OCI-LY7 (cell line): ENCODE results near the gene SERTAD3. TPM values are rescaled to one million over a fixed set of nuclear protein-coding genes. Genes with fewer than 3 reads are reported as not detected.

Experiments used
- BruUV-seq: library from RNA; stranded (reverse); fragments of 400-500 nt; replicated peaks from 2 replicates; lab custom pipeline; 2021; lab: Mats Ljungman, UMichigan
- CTCF ChIA-PET: fragments of 300-600 bp; sonication (Branson Sonifier 250); formaldehyde crosslinking; loops from one replicate; lab custom pipeline; 2022; ENCODE audit warnings: antibody characterized with exemption; ENCODE audit not compliant: unreplicated experiment; lab: Charles Lee
- POLR2A ChIA-PET: fragments of 300-600 bp; sonication (Branson Sonifier 250); formaldehyde crosslinking; loops from one replicate; lab custom pipeline; 2022; ENCODE audit warnings: antibody characterized with exemption; lab: Charles Lee
- DNase-seq: peaks from one replicate; pipeline ENCODE4 v3.0.0-alpha.2; 2015; ENCODE audit warnings: low spot score
- H2AFZ ChIP-seq: fragments of 200-600 bp; sonication (generic), shearing (Covaris generic); 2 replicates; pipeline ENCODE4 v1.6.1; 2014; ENCODE audit warnings: mild to moderate bottlenecking, antibody characterized with exemption, low read length, moderate library complexity
- H3K27ac ChIP-seq: fragments of 200-600 bp; sonication (generic); 2 replicates; pipeline ENCODE4 v1.5.1; 2014; ENCODE audit warnings: mixed run types, low read depth, mild to moderate bottlenecking, moderate library complexity, low read length, inconsistent platforms; ENCODE audit not compliant: poor library complexity, severe bottlenecking
- H3K36me3 ChIP-seq: fragments of 200-600 bp; sonication (generic); 2 replicates; pipeline ENCODE4 v1.6.1; 2014; ENCODE audit warnings: mild to moderate bottlenecking, antibody characterized with exemption, low read length, moderate library complexity, mixed read lengths; ENCODE audit not compliant: insufficient read depth
- H3K4me1 ChIP-seq: fragments of 200-600 bp; sonication (generic); 2 replicates; pipeline ENCODE4 v1.5.1; 2014; ENCODE audit warnings: mild to moderate bottlenecking, low read length; ENCODE audit not compliant: insufficient read depth, poor library complexity, severe bottlenecking
- H3K4me2 ChIP-seq: fragments of 200-600 bp; sonication (generic); 2 replicates; pipeline ENCODE4 v1.6.1; 2014; ENCODE audit warnings: mild to moderate bottlenecking, low read length
- H3K4me3 ChIP-seq: fragments of 200-600 bp; sonication (generic); 2 replicates; pipeline ENCODE4 v1.5.1; 2014; ENCODE audit warnings: mild to moderate bottlenecking, low read depth, low read length; ENCODE audit not compliant: poor library complexity, severe bottlenecking
- H3K79me2 ChIP-seq: fragments of 200-600 bp; sonication (generic); 2 replicates; pipeline ENCODE4 v1.6.1; 2016; ENCODE audit warnings: low read depth, mild to moderate bottlenecking, low read length, moderate library complexity, mixed read lengths; ENCODE audit not compliant: insufficient read depth
- H3K9me2 ChIP-seq: fragments of 200-600 bp; sonication (generic); 2 replicates; pipeline ENCODE4 v1.6.1; 2016; ENCODE audit warnings: mild to moderate bottlenecking, low read length, mixed read lengths; ENCODE audit not compliant: insufficient read depth
- H3K9me3 ChIP-seq: fragments of 200-600 bp; sonication (generic); 2 replicates; pipeline ENCODE4 v1.6.1; 2014; ENCODE audit warnings: mild to moderate bottlenecking, mixed run types, low read length, mixed read lengths
- H4K20me1 ChIP-seq: fragments of 200-600 bp; sonication (generic); 2 replicates; pipeline ENCODE4 v1.6.1; 2014; ENCODE audit warnings: mild to moderate bottlenecking, antibody characterized with exemption, low read length, moderate library complexity, mixed read lengths; ENCODE audit not compliant: insufficient read depth
- CTCF ChIP-seq: fragments of 200-600 bp; sonication (generic); conservative IDR thresholded peaks from 2 replicates; pipeline ENCODE4 v1.5.1; 2014; ENCODE audit warnings: mild to moderate bottlenecking, antibody characterized with exemption, low read length, moderate library complexity, mixed read lengths
- EZH2phosphoT487 ChIP-seq: fragments of 200-600 bp; sonication (generic); IDR thresholded peaks from 2 replicates; pipeline ENCODE4 v1.6.1; 2018; ENCODE audit warnings: low read depth, borderline replicate concordance, mild to moderate bottlenecking, mixed run types, antibody characterized with exemption, low read length, moderate library complexity, mixed read lengths
- intact Hi-C: fragments of 100-400 bp; cut with micrococcal nuclease; formaldehyde crosslinking; loops from one replicate; pipeline ENCODE4 v1.10.0; 2022; ENCODE audit not compliant: unreplicated experiment
- total RNA-seq, 2 experiments: library from RNA; depleted of rRNA in 1 of 2; stranded (reverse); fragments of >200 nt in 1 of 2; shearing (Covaris generic) in 1 of 2; gene quantifications; 2 replicates each; pipeline ENCODE4 v1.2.3, GENCODE V29; 2014 to 2022

The SERTAD3 gene
- total RNA-seq, 2 experiments from 2014 or later = 12.2 to 18.6 TPM

DNA sequence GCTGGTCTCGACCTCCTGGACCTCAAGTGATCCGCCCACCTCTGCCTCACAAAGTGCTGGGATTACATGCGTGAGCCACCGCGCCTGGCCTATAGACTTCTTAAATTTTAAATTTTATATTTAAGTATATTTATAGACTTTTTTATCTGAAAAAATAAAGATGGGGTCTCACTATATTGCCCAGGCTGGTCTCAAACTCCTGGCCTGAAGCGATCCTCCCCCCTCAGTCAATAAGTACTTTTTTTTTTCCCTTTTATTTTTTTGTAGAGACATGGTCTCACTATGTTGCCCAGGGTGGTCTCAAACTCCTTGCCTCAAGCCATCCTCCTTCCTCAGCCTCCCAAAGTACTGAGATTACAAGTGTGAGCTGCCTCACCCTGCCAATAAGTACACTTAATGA lies 20.2 kb downstream of the SERTAD3 start:
- CTCF ChIA-PET = interaction anchor here (1.8 kb wide), 1 partner anchor 13 kb away, joined by 5 read pairs; no protein-coding TSS in a partner anchor
- Histone ChIP-seq H3K4me2 (no peak overlapping the region), H4K20me1 (no peaks in the 10 kb centered on the region), H3K27ac (no peak overlapping the region), H3K9me2 (no peaks in the 10 kb centered on the region), H3K4me1 (peaks cover 20% of the 10 kb centered on the region), H3K36me3 (peaks cover 10% of the 10 kb centered on the region; the same call in 1 of the 2 replicates), H3K79me2 (peaks cover 11% of the 10 kb centered on the region; the same call in 1 of the 2 replicates), H3K4me3 (no peak overlapping the region), H3K9me3 (no peaks in the 10 kb centered on the region), H2AFZ (no peak overlapping the region)
- no peak for DNase-seq
- POLR2A ChIA-PET = interaction anchor here (1.1 to 2.2 kb wide), 2 partner anchors 12 to 19 kb away, joined by 7 to 8 read pairs; no protein-coding TSS in a partner anchor
- TF ChIP-seq CTCF (no peak), EZH2phosphoT487 (no peak)
- intact Hi-C loops = loop anchor here (10.0 kb wide), 1 partner anchor 139 kb away; the partner anchor contains the start of gene AKT2
- BruUV-seq = no TSS peak

DNA sequence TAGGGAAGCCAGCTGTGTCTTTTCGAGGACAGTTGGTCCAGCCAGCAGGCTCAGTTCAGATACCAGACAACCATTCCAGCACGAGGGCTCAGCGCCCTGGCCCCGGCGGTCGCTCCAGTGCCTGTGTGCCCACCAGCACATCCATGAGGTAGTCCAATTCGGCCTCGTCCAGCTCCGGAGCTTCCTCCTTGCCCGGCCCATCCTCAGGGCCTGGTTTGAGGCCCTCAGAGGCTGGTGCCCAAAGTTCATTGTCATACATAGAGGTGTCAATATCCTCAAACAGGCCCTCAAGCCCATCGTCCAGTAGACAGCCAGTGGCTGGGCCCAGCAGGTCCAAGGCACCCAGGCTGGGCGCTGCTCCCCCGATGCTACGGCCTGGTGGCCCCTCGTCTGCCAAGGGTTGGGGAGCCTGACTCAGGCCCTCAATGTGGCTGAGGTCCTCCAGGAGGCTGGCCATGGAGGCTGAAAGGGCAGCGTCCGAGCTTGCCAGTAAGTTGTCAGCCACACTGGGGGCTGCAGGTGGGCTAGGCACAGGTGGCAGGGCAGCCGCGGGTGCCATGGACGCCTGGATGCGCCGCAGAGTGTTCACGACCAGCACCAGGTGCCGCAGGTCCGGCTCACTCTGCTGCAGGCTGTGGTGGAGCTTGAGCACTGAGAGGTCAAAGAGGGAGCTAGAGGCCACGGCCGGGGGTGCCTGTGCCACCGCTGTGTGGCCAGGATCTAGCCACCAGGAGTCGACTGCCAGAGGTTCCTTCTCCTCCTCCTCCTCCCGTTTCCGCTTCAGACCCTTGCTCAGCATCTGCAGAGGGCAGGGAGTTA lies 21.2 kb downstream of the SERTAD3 start:
- H2AFZ ChIP-seq = no peak overlapping the region
- no peak overlapping the region for H3K4me2 ChIP-seq
- TF ChIP-seq EZH2phosphoT487 (no peak), CTCF (no peak)
- BruUV-seq = no TSS peak
- intact Hi-C loops = loop anchor here (10.0 kb wide), 1 partner anchor 138 kb away; the partner anchor contains the start of gene AKT2
- peaks cover 20% of the 10 kb centered on the region for H3K4me1 ChIP-seq
- no peak overlapping the region for H3K4me3 ChIP-seq
- H3K9me3 ChIP-seq = no peaks in the 10 kb centered on the region
- no peaks in the 10 kb centered on the region for H3K9me2 ChIP-seq
- ChIA-PET CTCF (interaction anchor here (0.5 kb wide), 1 partner anchor 9 kb away, joined by 3 read pairs; no protein-coding TSS in a partner anchor), POLR2A (interaction anchor here (2.2 kb wide), 1 partner anchor 20 kb away, joined by 8 read pairs; no protein-coding TSS in a partner anchor)
- H3K27ac ChIP-seq = no peak overlapping the region
- no peak for DNase-seq
- peaks cover 11% of the 10 kb centered on the region; the same call in 1 of the 2 replicates for H3K79me2 ChIP-seq
- peaks cover 10% of the 10 kb centered on the region; the same call in 1 of the 2 replicates for H3K36me3 ChIP-seq
- H4K20me1 ChIP-seq = no peaks in the 10 kb centered on the region
